ENCODE data around the gene NETO2. TPM values are rescaled to one million over a fixed set of nuclear protein-coding genes. Genes with fewer than 3 reads are reported as not detected.

The NETO2 gene
- total RNA-seq, 1 experiment from 2014 or later = 28.6 TPM

DNA sequence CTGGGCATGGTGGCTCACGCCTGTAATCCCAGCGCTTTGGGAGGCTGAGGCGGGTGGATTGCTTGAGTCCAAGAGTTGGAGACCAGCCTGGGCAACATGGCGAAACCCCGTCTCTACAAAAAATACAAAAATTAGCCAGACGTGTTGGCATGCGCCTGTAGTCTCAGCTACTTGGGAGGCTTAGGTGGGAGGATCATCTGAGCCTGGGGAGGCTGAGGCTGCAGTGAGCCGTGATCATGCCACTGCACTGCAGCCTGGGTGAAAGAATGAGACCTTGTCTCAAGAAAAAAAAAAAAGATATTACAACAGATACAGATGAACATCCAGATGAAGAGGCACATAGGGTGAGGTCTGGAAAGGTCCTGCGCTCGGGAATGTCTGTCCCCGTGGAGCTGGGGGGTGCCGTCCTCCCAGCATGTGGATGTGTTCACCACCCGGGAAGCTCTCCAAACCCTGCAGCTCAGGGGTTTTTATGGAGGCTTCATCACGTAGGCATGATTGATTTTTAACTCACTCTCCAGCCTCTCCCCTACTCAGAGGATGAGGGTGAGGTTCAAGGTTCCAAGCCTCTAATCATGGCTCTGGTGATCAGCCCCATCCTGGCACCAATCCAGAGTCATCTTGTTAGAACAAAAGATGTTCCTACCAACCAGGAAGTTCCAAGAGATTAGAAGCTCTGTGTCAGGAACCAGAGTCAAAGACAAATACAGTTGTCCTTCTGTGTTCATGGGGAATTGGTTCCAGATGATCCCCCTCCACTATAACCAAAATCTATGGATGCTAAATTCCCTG is 85.3 kb downstream of the NETO2 start:
- H4K91ac ChIP-seq (ENCODE audit: insufficient read length, low read depth, low read length) = no peak overlapping the region
- H4K20me1 ChIP-seq (ENCODE audit: control insufficient read depth, insufficient read depth, insufficient read length) = no peaks in the 10 kb centered on the region
- H3K27me3 ChIP-seq (ENCODE audit: insufficient read depth, low read length) = no peaks in the 10 kb centered on the region
- DNase-seq = no peak
- H3K4ac ChIP-seq (ENCODE audit: low read depth, low read length) = no peak overlapping the region
- no peak overlapping the region for H3K18ac ChIP-seq (ENCODE audit: insufficient read length, low read depth, low read length)
- no peak overlapping the region for H2BK15ac ChIP-seq (ENCODE audit: low read depth, low read length)
- no peak overlapping the region for H3T11ph ChIP-seq (ENCODE audit: low read length)
- no peaks in the 10 kb centered on the region; a peak in 2 of 7 replicates for H3K36me3 Mint-ChIP-seq (ENCODE audit: insufficient read depth in 1 of 3, low read depth in 3 of 3)
- H3K27ac ChIP-seq (ENCODE audit: insufficient read length, low read depth, low read length) = no peak overlapping the region
- no peaks in the 10 kb centered on the region for H3K79me1 ChIP-seq (ENCODE audit: insufficient read depth, low read depth, low read length, poor library complexity, severe bottlenecking)
- H3K4me1 ChIP-seq (ENCODE audit: insufficient read depth, low read length) = no peaks in the 10 kb centered on the region
- H2BK20ac ChIP-seq (ENCODE audit: low read depth, low read length, poor library complexity, severe bottlenecking) = no peak overlapping the region
- H2BK5ac ChIP-seq (ENCODE audit: insufficient read length, low read length) = no peak overlapping the region
- no peaks in the 10 kb centered on the region for H3K23me2 ChIP-seq (ENCODE audit: insufficient read length, low read depth, low read length, poor library complexity, severe bottlenecking)
- WGBS (ENCODE audit: extremely low coverage, insufficient read length, low lambda C conversion rate) = no CpG with 5 or more reads among the region's 14 CpGs
- H2AK5ac ChIP-seq (ENCODE audit: insufficient read length, low read length) = no peak overlapping the region
- no peaks in the 10 kb centered on the region for H3K9me3 ChIP-seq (ENCODE audit: control insufficient read depth, low read depth, low read length)
- H3K4me1 Mint-ChIP-seq = no peaks in the 10 kb centered on the region
- peaks cover 7 to 11% of the 10 kb centered on the region in 2 experiments; a peak in 3 of 5 replicates for H3K9me3 Mint-ChIP-seq
- no peak overlapping the region for H3K9ac ChIP-seq (ENCODE audit: extremely low read depth, insufficient read length, low read length)
- H3K27me3 Mint-ChIP-seq (ENCODE audit: low read depth) = no peaks in the 10 kb centered on the region; the same call in 1 of the 2 replicates
- H2BK120ac ChIP-seq (ENCODE audit: low read depth, low read length, poor library complexity, severe bottlenecking) = no peak overlapping the region
- H3K27ac Mint-ChIP-seq = no peak overlapping the region
- no peak overlapping the region for H3K56ac ChIP-seq (ENCODE audit: insufficient read length, low read depth, low read length)
- H4K5ac ChIP-seq (ENCODE audit: insufficient read length, low read depth, low read length) = no peak overlapping the region
- H3K14ac ChIP-seq (ENCODE audit: insufficient read depth, low read length) = no peak overlapping the region
- no peaks in the 10 kb centered on the region for H3K79me2 ChIP-seq (ENCODE audit: insufficient read depth, low read length)
- H3K4me2 ChIP-seq (ENCODE audit: insufficient read depth, insufficient read length, low read length) = no peak overlapping the region
- H3K23ac ChIP-seq (ENCODE audit: insufficient read length, low read depth, low read length) = no peak overlapping the region
- H4K8ac ChIP-seq (replicated peaks; ENCODE audit: insufficient read length, low read depth, low read length) = no peak overlapping the region
- no peak overlapping the region for H3K4me3 Mint-ChIP-seq
- H2AFZ ChIP-seq (ENCODE audit: low read length) = no peak overlapping the region
- TF ChIP-seq, protein P1, sequence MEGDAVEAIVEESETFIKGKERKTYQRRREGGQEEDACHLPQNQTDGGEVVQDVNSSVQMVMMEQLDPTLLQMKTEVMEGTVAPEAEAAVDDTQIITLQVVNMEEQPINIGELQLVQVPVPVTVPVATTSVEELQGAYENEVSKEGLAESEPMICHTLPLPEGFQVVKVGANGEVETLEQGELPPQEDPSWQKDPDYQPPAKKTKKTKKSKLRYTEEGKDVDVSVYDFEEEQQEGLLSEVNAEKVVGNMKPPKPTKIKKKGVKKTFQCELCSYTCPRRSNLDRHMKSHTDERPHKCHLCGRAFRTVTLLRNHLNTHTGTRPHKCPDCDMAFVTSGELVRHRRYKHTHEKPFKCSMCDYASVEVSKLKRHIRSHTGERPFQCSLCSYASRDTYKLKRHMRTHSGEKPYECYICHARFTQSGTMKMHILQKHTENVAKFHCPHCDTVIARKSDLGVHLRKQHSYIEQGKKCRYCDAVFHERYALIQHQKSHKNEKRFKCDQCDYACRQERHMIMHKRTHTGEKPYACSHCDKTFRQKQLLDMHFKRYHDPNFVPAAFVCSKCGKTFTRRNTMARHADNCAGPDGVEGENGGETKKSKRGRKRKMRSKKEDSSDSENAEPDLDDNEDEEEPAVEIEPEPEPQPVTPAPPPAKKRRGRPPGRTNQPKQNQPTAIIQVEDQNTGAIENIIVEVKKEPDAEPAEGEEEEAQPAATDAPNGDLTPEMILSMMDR (conservative IDR thresholded peaks at IDR 0.05) = no peak
- H2BK12ac ChIP-seq (ENCODE audit: insufficient read length, low read depth, low read length) = no peak overlapping the region

All from H9 (cell line).